GM06990 (cell line): ENCODE results near the gene SUCO.

ENCODE experiments used
- DNase-seq: peaks from one replicate; pipeline ENCODE4 v3.0.0-alpha.2; 2011; ENCODE audit not compliant: insufficient read length; ENCODE audit errors: extremely low read depth
- H3K27me3 ChIP-seq: replicated peaks from 2 replicates; pipeline ENCODE4 v1.6.0; 2011; ENCODE audit warnings: low read length; ENCODE audit not compliant: control insufficient read depth, insufficient read depth
- H3K36me3 ChIP-seq: 2 replicates; pipeline ENCODE4 v1.5.1; 2011; ENCODE audit warnings: low read length; ENCODE audit not compliant: control insufficient read depth, insufficient read depth
- H3K4me3 ChIP-seq: replicated peaks from 2 replicates; pipeline ENCODE4 v1.5.1; 2011; ENCODE audit warnings: low read depth, mild to moderate bottlenecking, control low read depth, low read length
- CTCF ChIP-seq: IDR thresholded peaks from 2 replicates; pipeline ENCODE4 v1.5.1; 2011; ENCODE audit warnings: low read length, control low read depth, mild to moderate bottlenecking, inconsistent platforms; ENCODE audit not compliant: insufficient read depth, poor library complexity, severe bottlenecking

The SUCO gene

GRCh38 chr1:172540635-172541034 is 7.7 kb downstream of the SUCO start:
- no peaks in the 10 kb centered on the region for H3K27me3 ChIP-seq
- H3K36me3 ChIP-seq = no peaks in the 10 kb centered on the region
- no peak for TF ChIP-seq CTCF
- H3K4me3 ChIP-seq = no peak overlapping the region
- DNase-seq = no peak

GRCh38 chr1:172544481-172545104 is 11.6 kb downstream of the SUCO start:
- no peak for DNase-seq
- H3K27me3 ChIP-seq = no peaks in the 10 kb centered on the region
- H3K36me3 ChIP-seq = no peaks in the 10 kb centered on the region
- no peak for TF ChIP-seq CTCF
- H3K4me3 ChIP-seq = no peak overlapping the region

GRCh38 chr1:172545396-172546004 is 12.6 kb downstream of the SUCO start:
- DNase-seq = no peak
- Histone ChIP-seq H3K27me3 (no peaks in the 10 kb centered on the region), H3K4me3 (no peak overlapping the region), H3K36me3 (no peaks in the 10 kb centered on the region)
- no peak for TF ChIP-seq CTCF

- Histone ChIP-seq H3K27me3 (no peaks in the 10 kb centered on the region), H3K4me3 (no peak overlapping the region), H3K36me3 (no peaks in the 10 kb centered on the region)
- no peak for TF ChIP-seq CTCF
- DNase-seq = no peak
Observed at GRCh38 chr1:172547071-172547470, 14.1 kb downstream of the SUCO start.

GRCh38 chr1:172549621-172550280 is 16.8 kb downstream of the SUCO start:
- H3K4me3 ChIP-seq = no peak overlapping the region

More at GRCh38 chr1:172549621-172550280, 16.8 kb downstream of the SUCO start:
- no peak for TF ChIP-seq CTCF
- H3K27me3 ChIP-seq = no peaks in the 10 kb centered on the region
- DNase-seq = no peak
- no peaks in the 10 kb centered on the region for H3K36me3 ChIP-seq
